ENCODE data around the gene YPEL1.
A peak's percentile ranks its signal among the peaks of the same experiment; 100 is the strongest.

Gene YPEL1

DNA sequence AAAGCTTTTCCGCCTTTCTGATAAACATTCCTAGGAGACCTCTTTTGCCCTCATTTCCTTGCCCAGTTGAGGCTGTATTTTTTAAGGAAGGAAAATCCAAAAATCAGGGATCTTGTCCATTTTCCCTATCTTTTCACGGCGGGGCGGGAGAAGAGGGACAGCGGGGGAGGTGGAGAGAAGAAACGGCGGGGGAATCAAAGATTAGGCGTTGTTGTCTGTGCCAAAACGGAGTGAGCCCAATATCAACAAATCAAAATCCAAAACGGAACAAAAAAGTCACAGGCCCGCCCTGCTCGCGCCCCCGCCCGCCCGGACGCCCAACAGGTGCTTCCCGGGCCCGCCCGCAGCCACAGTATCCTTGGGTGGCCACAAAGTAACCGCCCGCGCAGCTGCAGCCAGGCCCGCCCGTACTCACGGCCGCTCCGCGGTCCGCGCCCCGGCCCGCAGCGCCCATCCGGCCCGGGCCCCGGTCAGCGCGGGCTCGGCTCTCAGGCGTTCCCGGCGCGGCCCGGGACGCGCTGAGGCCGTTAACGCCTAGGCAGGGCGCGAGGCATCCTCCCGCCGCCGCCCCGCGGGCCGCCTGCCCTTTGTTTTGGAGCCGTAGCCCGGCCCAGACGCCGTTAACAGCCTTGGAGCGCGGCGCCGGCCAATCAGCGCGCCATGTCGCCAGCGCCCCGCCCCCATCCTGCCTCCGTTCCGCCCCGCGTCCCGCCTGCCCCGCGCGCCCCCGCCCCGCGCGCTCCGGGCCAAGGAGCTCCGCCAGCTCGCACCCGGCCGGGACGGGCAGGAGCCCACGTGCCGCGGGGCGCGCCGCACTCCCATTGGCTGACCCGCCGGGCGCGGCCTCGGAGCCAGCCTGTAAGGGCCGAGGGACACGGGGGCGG lies at the start of gene YPEL1:
YPEL1 (minus strand) TSS at position 595 of the 884 bp plus-strand sequence. CDS start 25,050 bp downstream, outside the sequence.
- DNase-seq (ENCODE audit: low spot score): peak; percentile 91

DNA sequence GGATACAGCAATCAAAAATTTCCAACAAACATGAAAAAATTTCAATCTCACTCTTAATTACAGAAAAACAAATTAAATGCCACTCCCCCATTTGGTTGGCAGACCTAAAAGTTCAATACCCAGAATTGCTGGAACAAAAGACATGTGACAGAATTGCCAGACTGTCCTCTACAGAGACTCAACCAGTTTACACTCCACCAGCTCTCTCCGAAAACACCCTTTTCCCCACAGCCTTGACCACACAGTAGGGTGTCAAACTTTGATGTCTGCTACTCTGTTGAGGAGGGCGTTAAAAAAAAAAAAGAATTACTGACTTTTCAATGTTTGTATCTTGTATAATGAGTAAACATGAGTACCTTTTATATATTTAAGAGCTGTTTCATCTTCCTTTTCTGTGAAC lies 44.7 kb upstream of the YPEL1 start:
- DNase-seq (ENCODE audit: low spot score): no peak

GRCh38 chr22:21779444-21779843 lies 43.9 kb upstream of the YPEL1 start:
- no peak for DNase-seq (ENCODE audit: low spot score)

DNA sequence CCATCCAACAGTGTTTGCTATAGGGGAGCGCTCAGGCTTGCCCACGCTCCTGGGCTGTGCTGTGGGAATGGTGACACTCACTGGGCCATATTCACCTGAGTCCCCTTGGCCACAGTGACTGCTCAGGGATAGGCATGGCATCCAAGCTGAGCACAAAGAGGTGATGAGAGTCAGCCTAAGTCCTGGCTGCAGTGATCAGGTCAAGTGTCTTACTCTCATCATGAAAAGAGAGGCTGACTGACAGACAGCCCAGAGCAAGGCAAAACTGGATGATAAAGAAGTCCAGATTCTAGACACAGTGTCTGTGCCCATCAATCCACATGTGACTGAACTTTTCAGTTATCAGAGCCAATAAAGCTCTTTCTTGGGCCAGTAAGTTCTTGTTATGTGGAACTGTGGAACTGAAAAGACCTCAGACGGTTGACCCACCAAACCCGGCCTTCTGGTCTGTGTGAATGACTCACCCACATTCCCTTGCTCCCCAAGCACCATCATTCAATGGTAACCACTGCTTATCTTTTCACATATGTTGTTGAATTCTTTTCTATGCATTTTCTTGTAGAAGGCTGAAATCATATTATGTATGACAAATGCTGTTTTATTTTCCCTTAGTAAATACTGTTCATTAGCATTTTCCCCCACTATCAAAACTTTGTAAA lies 43.2 kb upstream of the YPEL1 start:
- no peak for DNase-seq (ENCODE audit: low spot score)

GRCh38 chr22:21771631-21771976 lies 36.0 kb upstream of the YPEL1 start:
- DNase-seq (ENCODE audit: low spot score): no peak

GRCh38 chr22:21768435-21768834 lies 32.8 kb upstream of the YPEL1 start:
- DNase-seq (ENCODE audit: low spot score): no peak

- peak; percentile 95 for DNase-seq (ENCODE audit: low spot score)
Observed at GRCh38 chr22:21766691-21767462, 31.3 kb upstream of the YPEL1 start.

DNA sequence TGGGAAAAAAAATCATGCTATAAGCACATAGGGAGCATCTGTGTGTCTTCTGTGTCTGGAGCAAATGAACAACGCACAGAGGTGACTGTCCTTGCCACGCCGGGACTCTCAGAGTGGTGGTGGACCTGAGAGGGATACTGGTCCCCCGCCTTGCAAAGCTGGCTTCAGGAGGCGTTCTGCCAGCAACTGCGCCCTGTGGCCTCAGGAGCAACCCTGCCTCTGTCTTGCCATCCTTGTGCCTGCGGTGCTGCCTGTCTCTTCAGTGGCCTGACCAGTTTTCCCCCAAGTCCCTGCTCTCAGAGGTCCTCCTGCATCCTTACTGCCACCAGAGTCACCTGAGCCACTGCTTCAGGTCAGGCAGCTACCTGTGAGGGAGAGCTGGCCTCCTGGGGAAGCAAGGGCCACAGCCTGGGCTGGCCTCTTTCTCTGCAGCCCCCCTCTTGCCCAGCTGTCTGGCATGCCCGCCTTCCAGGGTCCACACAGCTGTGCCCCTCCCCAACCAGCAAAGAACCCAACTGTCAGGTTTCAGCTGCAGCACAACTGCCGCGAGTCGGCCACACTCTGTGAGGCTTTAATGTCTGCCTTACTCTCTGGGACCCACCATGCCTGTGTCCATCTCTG lies 30.4 kb upstream of the YPEL1 start:
- no peak for DNase-seq (ENCODE audit: low spot score)

GRCh38 chr22:21764038-21764804 lies 28.6 kb upstream of the YPEL1 start:
- DNase-seq (ENCODE audit: low spot score): peak; percentile 55

DNA sequence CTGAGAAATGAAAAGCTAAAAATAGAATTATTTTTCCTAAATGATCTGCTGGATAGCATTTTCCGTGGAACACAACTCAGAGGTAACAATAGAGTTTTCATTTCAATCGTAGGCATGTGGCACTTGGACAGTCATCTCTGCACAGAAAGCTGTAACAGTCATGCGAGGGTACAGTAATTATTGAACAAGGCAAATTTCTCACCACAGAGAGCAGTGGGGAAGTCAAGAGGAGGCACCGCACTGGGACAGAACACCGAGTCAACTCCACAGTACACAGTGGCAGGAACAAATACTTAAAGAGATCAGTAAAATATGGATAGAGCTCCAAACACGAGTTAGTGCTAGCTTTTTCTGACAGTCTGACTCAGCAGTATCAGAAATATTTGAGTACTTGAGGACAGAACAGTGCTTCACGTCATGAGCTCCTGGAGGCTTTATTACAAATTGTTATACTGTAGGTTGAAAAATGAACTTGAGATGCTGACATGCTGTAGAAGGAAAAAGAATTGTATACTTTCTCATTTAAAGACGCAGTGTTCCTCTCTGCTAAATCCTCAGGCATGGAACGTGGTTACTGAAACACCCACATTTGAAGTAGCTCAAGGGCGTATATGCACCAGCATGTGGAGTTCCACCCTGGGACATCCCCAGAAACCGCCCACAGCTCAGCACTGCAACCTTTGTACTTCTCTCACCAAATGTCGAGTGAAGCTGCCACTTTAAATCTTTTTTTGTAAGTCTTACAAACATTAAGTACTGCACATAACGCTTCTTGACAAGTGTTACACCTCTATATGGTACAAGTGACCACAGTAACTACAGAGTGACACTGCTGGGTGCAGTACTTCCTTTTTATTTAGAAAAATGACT lies 27.4 kb upstream of the YPEL1 start:
- DNase-seq (ENCODE audit: low spot score): peak; percentile 91

DNA sequence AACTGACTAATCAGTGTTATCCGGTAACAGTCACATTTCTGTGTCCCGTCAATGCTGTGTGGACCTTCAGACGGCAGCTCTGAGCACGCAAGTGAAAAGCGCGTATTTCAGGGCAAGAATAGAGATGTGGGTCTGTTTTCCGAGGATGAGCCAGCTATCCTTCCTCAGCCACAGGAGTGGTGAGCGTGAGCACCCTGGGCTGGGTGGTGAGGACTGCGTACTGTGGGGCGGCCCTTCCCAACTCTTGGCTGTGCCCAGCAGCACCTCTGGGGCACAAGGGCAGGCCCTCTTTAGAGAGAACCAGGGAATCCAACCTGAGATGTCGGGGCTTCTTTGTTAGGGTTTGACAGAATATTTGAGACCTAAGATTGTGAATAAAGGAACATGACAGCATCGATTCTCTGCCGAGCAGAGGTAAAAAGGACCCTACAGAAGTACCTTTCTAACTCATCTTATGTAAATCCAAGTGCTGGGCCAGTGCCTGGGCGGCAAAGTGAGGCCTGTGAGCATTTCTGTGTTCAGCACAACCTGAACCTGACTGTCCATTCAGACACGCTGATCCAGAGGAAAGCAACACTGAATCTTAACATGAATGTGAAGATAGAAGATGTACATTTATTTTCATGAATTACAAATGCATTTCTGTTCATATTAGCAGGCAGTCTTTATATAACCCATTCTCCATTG lies 26.5 kb upstream of the YPEL1 start:
- no peak for DNase-seq (ENCODE audit: low spot score)

- peak; percentile 77 for DNase-seq (ENCODE audit: low spot score)
Observed at GRCh38 chr22:21761086-21761485, 25.5 kb upstream of the YPEL1 start.

DNA sequence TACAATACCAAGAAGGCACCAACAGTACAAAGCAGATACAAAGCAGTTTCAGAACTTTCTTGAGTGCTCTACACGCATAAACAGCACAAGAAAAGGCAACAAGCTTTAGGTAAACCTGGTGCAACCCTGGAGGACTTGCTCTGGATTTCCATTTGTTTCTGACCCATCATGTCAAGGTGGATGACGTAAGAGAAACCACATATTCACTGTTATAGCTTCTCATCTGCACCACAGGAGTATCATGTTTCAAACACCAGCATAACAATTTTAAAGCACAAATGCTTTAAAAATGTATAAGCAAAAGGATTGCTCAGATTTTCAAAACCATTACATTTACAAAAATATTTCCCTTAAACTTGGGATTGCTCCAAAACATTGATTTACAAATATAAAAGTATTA lies 25.0 kb upstream of the YPEL1 start:
- DNase-seq (ENCODE audit: low spot score): no peak

DNA sequence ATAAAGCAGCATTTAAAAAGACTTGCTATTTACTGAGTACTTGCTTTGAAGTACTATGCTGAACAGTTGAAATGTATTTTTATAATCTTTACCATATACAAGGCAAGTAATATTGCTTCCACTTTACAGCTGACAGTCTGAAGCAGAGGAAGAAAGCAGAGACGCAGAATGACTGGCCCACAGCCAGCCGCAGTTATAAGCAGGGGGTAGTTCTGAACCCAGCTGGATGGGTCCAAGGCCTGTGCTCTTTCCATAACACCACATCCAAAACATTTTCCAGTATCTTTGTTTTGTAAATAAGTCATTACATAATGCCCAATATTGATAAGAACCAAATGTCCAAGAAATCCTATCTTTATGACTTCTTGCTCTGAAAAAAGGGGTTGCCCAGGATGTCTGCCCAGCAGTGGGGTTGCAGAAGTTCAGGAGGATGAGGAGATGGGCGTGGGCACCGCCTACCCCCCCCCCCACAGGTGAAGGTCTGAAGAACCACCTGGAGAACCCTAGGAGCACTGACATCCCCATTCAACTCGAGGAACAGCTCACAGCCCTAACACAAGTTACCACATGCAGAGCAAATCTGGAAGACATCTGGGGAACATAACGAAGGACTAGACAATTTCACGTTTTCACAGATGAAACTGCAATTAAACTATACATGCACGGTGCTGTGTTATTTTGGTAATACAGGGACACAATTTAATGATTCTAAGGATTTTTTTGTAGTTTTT lies 24.2 kb upstream of the YPEL1 start:
- DNase-seq (ENCODE audit: low spot score): no peak

DNA sequence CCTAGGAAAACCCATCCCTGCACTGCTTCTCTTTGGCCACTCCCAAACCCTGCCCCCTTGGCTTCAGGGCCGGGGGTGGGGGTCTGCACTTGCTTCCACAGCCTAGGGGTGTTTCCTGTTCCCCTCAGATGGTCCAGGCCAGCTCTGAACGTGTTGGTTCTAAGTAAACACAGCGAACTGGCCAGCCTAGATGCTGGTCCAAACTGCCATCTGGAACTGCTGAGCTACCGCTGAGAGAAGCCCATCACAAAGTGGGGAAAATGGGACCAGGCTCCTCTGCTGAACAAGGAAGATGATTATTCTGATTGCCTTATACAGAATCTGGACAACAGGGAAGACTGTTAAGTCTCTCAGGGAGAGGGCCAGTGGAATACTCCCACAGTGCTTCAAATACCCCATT lies 23.5 kb upstream of the YPEL1 start:
- no peak for DNase-seq (ENCODE audit: low spot score)

GRCh38 chr22:21758091-21758864 lies 22.7 kb upstream of the YPEL1 start:
- no peak for DNase-seq (ENCODE audit: low spot score)

- DNase-seq (ENCODE audit: low spot score): no peak
Observed at GRCh38 chr22:21755851-21756284, 20.3 kb upstream of the YPEL1 start.

GRCh38 chr22:21754523-21754922 lies 18.9 kb upstream of the YPEL1 start:
- no peak for DNase-seq (ENCODE audit: low spot score)

Measured in activated CD4-positive, alpha-beta T cell treated with anti-CD3 and anti-CD28 coated beads, Interleukin-2, Interleukin-4, amounts not matched to agents 100 ng/mL and 50 ng/mL, durations not matched to agents 16 hours and 8 hours (primary cell).